Heart right ventricle (tissue), 16 donors: ENCODE measurements around the gene FBXO10. TPM values are rescaled to one million over a fixed set of nuclear protein-coding genes. Genes with fewer than 3 reads are reported as not detected.
"Not testable (repeated sequence)": the region's sequence is repeated elsewhere in the genome, so short reads cannot be mapped to it uniquely, and the experiment has no call there.

Experiments
- ATAC-seq, 8 donors: fragments of 200-7000 bp; cut with Tn5 transposase; one replicate each; pipeline ENCODE4 v1.9.1; 2020; ENCODE audit warnings: mild to moderate bottlenecking in 8 of 8, moderate library complexity in 8 of 8, moderate number of reproducible peaks in 1 of 8
- DNase-seq, 2 donors: peaks; one replicate each; pipeline ENCODE4 v3.0.0-alpha.2; 2020
- H3K27ac ChIP-seq, 10 donors: fragments of 200-600 bp; sonication (generic) in 2 of 10; one replicate each; pipeline versions ENCODE4 v1.5.0 to v1.8.0; 2020 to 2022; ENCODE audit warnings: mild to moderate bottlenecking in 3 of 10
- H3K27me3 ChIP-seq, 7 donors: fragments of 200-600 bp; one replicate each; pipeline ENCODE4 v1.8.0; 2021 to 2022; ENCODE audit warnings: mild to moderate bottlenecking in 2 of 7
- H3K36me3 ChIP-seq, 9 donors: fragments of 200-600 bp; sonication (generic) in 1 of 9; one replicate each; pipeline versions ENCODE4 v1.5.0 to v1.8.0; 2020 to 2022; ENCODE audit warnings: mild to moderate bottlenecking in 2 of 9
- H3K4me1 ChIP-seq, 9 donors: fragments of 200-600 bp; sonication (generic) in 1 of 9; one replicate each; pipeline versions ENCODE4 v1.5.0 to v1.8.0; 2020 to 2022; ENCODE audit warnings: mild to moderate bottlenecking in 4 of 9
- H3K4me3 ChIP-seq, 10 donors: fragments of 200-600 bp; sonication (generic) in 2 of 10; one replicate each; pipeline versions ENCODE4 v1.5.0 to v1.8.0; 2020 to 2022; ENCODE audit warnings: mild to moderate bottlenecking in 7 of 10, moderate library complexity in 2 of 10
- H3K9me3 ChIP-seq, 11 donors: fragments of 200-600 bp in 10 of 11; sonication (generic) in 2 of 11; one replicate each; pipeline versions ENCODE4 v1.5.0 to v1.8.0; 2013 to 2022; ENCODE audit warnings: mild to moderate bottlenecking in 2 of 11, control low read depth in 1 of 11, moderate library complexity in 1 of 11
- CTCF ChIP-seq, 9 donors: fragments of 200-600 bp; sonication (generic) in 2 of 9; IDR thresholded peaks; one replicate each; pipeline versions ENCODE4 v1.5.0 to v1.8.0; 2021 to 2022; ENCODE audit warnings: antibody characterized with exemption in 9 of 9, mild to moderate bottlenecking in 5 of 9, moderate library complexity in 1 of 9
- WGBS, 2 donors: extraction: QIAGEN DNeasy Blood & Tissue Kit; methylation state at CpG; one replicate each; pipeline ENCODE4 v1.1.7; 2013; ENCODE audit warnings: inconsistent platforms in 1 of 2; 5-methylcytosine and 5-hydroxymethylcytosine counted together
- intact Hi-C, 10 donors: fragments of 100-400 bp; cut with DNase I; formaldehyde crosslinking; loops; one replicate each; pipeline versions ENCODE4 v1.11.1 to v1.14.2; 2022
- polyA plus RNA-seq, 2 donors: library from polyadenylated mRNA; stranded (reverse); fragments of 200-250 nt; gene quantifications; one replicate each; pipeline ENCODE4 v1.2.3, GENCODE V29; 2013
- total RNA-seq, 10 donors: library from RNA; stranded (reverse); fragmentation: NEBNext Ultra II Directional in 3 of 10; extraction: Animal tissue kit (Norgen Biotek cat#: 25700) in 3 of 10; gene quantifications; one replicate each; pipeline versions ENCODE4 v1.2.1 to v1.2.4, GENCODE V29; 2021 to 2023
- donor health status: Arrhythmogenic right ventricular cardiomyopathy.
- donor health status: ischemic (EF 13 %, LVEDD 7.1; RV severe dilation, severe dysfunction).
- donor health status: healthy with polysubstance abuse.
- donor health status: DM: no; HTN: yes; CAD: no.
- donor health status: DM: no; HTN: no; CAD: no.
- donor health status: ischemic (EF 25% LVEDD 6.9; RV normal size, moderate dysfunction).
- donor health status: ischemic (EF 25% LVEDD 5.7; RV mildly dilated, moderate dysfunction).
- donor health status: healthy.
- donor health status: DM: yes; HTN: yes; CAD: no.
- donor health status: Ischemic cardiomyopathy.
- donor health status: ischemic (EF 35%, LVEDD 5.7; RV mildly dilated, moderate dysfunction).
- donor health status: nonischemic (EF 11% LVEDD 7.7; RV severe dilation, severe dysfunction).
- donor health status: DM: yes; HTN: yes; CAD: no.
- donor health status: PGD.
- donor health status: ischemic (EF 29% LVEDD 5.4; RV normal size, mild dysfunction).
- donor health status: nonischemic (EF 23%, LVEDD 6.1; RV moderate dilation, normal function).

Gene FBXO10
- total and polyA plus RNA-seq, 12 donors: 2.3 to 7.4 (median 5.8) TPM

- no peak for TF ChIP-seq CTCF (IDR thresholded peaks at IDR 0.05)
- no peak overlapping the region for H3K4me3 ChIP-seq
- no peaks in the 10 kb centered on the region for H3K27me3 ChIP-seq
- H3K4me1 ChIP-seq: peaks cover 2 to 30% (median 27%) of the 10 kb centered on the region in 9 donors
- ATAC-seq (no peak), DNase-seq (no peak)
- intact Hi-C loops: loop anchor here in 2 of 10 donors (5.0 kb wide), 1 partner anchor 46 kb away; the partner anchor contains the start of gene GRHPR (in 2 of the 2)
- H3K9me3 ChIP-seq: no peaks in the 10 kb centered on the region
- no peaks in the 10 kb centered on the region for H3K36me3 ChIP-seq
- no peak overlapping the region for H3K27ac ChIP-seq
- WGBS, 2 donors: 98 to 99% methylated on average over 6 of the region's 6 CpGs
Measured at GRCh38 chr9:37468620-37469019, 107.6 kb downstream of the FBXO10 start.

DNA sequence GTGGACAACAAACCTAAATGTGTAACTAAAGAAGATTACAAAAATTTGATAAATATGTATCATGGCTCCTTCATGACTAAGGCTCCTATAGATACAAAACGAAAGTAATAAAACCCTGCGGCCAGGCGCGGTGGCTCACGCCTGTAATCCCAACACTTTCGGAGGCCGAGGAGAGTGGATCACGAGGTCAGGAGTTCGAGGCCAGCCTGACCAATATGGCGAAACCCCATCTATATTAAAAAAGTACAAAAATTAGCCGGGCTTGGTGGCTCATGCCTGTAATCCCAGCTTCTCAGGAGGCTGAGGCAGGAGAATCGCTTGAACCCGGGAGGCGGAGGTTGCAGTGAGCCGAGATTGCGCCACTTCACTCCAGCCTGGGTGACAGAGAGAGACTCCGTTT, 108.7 kb downstream of the FBXO10 start:
- H3K4me3 ChIP-seq, DNase-seq, ATAC-seq, H3K9me3 ChIP-seq, H3K27me3 ChIP-seq, H3K36me3 ChIP-seq, H3K27ac ChIP-seq: not testable (repeated sequence)
- intact Hi-C loops: loop anchor here in 3 of 10 donors (2.0 to 5.0 kb wide), 2 partner anchors 45 kb away; partner anchors contain the start of gene GRHPR (in 3 of the 3)
- 97 to 98% methylated on average over 17 of the region's 17 CpGs for WGBS, 2 donors
- H3K4me1 ChIP-seq: peaks cover 2 to 36% (median 34%) of the 10 kb centered on the region in 9 donors

DNA sequence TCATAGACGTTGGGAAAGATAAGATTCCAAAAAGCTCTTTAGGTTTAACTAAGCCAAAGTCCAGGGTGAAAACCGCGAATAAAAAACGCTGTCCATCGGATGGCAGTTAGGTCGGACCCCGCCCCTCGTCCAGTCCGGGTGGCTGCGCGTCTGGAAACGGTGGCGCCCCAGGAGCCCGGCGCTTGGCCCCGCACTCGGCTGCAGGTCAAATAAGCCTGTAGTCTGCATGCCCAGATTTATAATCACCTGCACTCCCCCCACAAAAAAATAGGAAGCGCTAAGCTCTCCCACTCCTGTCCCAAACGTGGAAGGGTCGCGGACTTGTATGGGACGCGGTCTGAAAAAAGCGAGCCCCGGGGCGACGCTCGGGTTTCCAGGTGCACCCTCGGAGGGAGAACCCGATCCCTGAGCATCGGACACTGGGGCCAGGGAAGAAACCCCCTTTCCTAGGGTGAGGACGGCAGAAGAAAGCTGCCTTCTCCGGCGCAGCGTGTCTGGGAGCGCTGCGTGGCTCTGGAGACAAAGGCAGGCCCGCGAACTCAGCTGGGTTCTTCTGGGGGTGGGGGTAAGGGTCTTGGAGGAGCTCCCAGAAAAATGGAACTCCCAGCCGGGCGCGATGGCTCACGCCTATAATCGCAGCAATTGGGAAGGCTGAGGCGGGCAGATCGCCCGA, 110.0 kb downstream of the FBXO10 start:
- ATAC-seq (peak; percentile 4 to 39 (median 30)), DNase-seq (peak; percentile 64 to 68)
- 0% methylated on average over 47 of the region's 47 CpGs for WGBS, 2 donors
- TF ChIP-seq CTCF (IDR thresholded peaks at IDR 0.05): no peak
- Histone ChIP-seq H3K4me1 (peaks cover 2 to 39% (median 32%) of the 10 kb centered on the region in 9 donors), H3K36me3 (no peaks in the 10 kb centered on the region), H3K9me3 (no peaks in the 10 kb centered on the region), H3K4me3 (peak overlapping the region; percentile 64 to 99 (median 86)), H3K27me3 (no peaks in the 10 kb centered on the region), H3K27ac (peak overlapping the region; percentile 38 to 99 (median 96))
- intact Hi-C loops: loop anchor here in 4 of 10 donors (1.0 to 5.0 kb wide), 3 partner anchors 43 to 44 kb away; partner anchors contain the start of gene GRHPR (in 4 of the 4)

DNA sequence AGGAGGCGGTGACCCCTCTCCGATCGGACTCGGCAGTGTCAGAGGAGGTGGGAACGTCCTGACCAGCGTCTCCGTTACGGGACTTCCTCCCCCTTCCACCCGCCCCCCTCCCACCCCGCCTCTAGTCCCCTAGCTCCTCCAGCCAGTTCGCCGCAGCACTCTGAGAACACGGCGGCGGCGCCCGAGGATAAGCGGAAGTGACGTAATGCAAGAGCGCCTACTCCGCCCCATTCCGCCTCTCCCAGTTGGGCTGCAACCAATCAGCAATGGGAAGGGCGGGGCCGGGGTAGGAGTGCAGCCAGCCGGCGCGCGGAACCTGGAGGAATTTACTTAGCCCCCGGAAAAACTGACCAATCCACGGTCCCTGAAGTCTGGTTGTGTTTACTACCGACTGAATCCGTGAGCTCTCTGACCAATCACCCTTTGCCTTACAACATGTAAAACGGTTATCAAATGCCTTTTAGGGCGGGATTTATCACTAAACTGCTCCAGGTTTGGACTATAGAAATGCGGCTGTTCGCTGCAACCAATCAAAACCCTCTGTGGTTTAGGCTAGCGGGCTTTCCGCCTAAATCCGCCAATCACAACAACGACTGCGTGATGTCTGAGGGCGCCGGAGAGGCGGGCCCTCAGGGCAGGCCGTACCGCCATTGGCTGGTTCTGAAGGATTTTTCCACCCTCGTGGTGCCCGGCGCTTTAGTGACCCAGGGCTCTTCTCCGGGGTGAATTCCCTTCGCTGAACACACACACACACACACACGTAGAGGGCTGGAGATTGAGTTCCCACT, 110.7 kb downstream of the FBXO10 start, which contains the start of gene ZBTB5:
ZBTB5 (minus strand) TSS at position 202 of the 788 bp plus-strand sequence. CDS start 22,899 bp downstream, outside the sequence.
- Histone ChIP-seq H3K27me3 (no peaks in the 10 kb centered on the region), H3K27ac (peak within 1 kb of the TSS; percentile 90 to 99 (median 97)), H3K4me1 (peaks cover 2 to 42% (median 34%) of the 10 kb centered on the region in 9 donors), H3K36me3 (no peaks in the 10 kb centered on the region), H3K9me3 (no peaks in the 10 kb centered on the region), H3K4me3 (peak within 1 kb of the TSS; percentile 72 to 99 (median 88))
- TF ChIP-seq CTCF (IDR thresholded peaks at IDR 0.05): no peak
- intact Hi-C loops: loop anchor here in 4 of 10 donors (1.0 to 5.0 kb wide), 3 partner anchors 43 kb away; partner anchors contain the start of gene GRHPR (in 4 of the 4)
- peak; percentile 98 to 99 for DNase-seq
- WGBS, 2 donors: 0% methylated on average over 52 of the region's 52 CpGs
- ATAC-seq: peak; percentile 90 to 96 (median 93)
